ENCODE measurements around the gene PRR15L. TPM values are rescaled to one million over a fixed set of nuclear protein-coding genes. Genes with fewer than 3 reads are reported as not detected.

The PRR15L gene
- total and polyA plus RNA-seq, 2 of the 4 experiments (the other 2 are of a cell fraction), result not detected

GRCh38 chr17:47931848-47932247, 25.8 kb downstream of the PRR15L start:
- no peak overlapping the region for H3K18ac ChIP-seq (ENCODE audit: low read depth, low read length)
- in situ Hi-C loops (cut with MboI; ENCODE audit: low sequenced_read_pairs), result no loop called here
- no peak for DNase-seq
- no peak overlapping the region for H3K4ac ChIP-seq (ENCODE audit: low read depth, low read length)
- no peak overlapping the region for H3K14ac ChIP-seq (replicated peaks; ENCODE audit: low read depth, low read length)
- H2BK15ac ChIP-seq (ENCODE audit: low read depth, low read length), result no peak overlapping the region
- H3K36me3 ChIP-seq (ENCODE audit: control insufficient read depth, insufficient read depth, low read length), result peaks cover 14% of the 10 kb centered on the region
- H3K4me3 ChIP-seq (ENCODE audit: insufficient read depth, low read depth, low read length), result no peak overlapping the region
- H4K91ac ChIP-seq (ENCODE audit: insufficient read depth, low read depth, low read length), result no peak overlapping the region
- H2AK9ac ChIP-seq (replicated peaks; ENCODE audit: low read depth, low read length, poor library complexity), result no peak overlapping the region
- no peak overlapping the region for H3K27ac ChIP-seq (ENCODE audit: insufficient read depth, low read length)
- no peak overlapping the region for H3K23ac ChIP-seq (ENCODE audit: low read depth, low read length)
- ChIA-PET CTCF (interaction anchor here (0.6 kb wide), 1 partner anchor 439 kb away, joined by 3 read pairs; no protein-coding TSS in a partner anchor), POLR2A (ENCODE audit: unreplicated experiment) (no interaction called here)
- no peak overlapping the region for H2AFZ ChIP-seq (replicated peaks; ENCODE audit: low read length, poor library complexity)
- BruUV-seq (replicated peaks), result no TSS peak
- no peak overlapping the region for H2AK5ac ChIP-seq (ENCODE audit: low read depth, low read length)
- H3K56ac ChIP-seq (ENCODE audit: extremely low read depth, insufficient read depth, low read length), result no peak overlapping the region
- H3K4me1 ChIP-seq (ENCODE audit: control insufficient read depth, insufficient read depth, low read length), result peaks cover 4% of the 10 kb centered on the region; the same call in 1 of the 2 replicates
- ATAC-seq (ENCODE audit: low read depth), result no peak
- no peaks in the 10 kb centered on the region for H4K20me1 ChIP-seq (ENCODE audit: insufficient read depth, low read length)
- H3K9me1 ChIP-seq (ENCODE audit: insufficient read depth, low read length), result peaks cover 17% of the 10 kb centered on the region
- WGBS, 2 experiments (ENCODE audit: extremely low coverage in 2 of 2, insufficient read length in 1 of 2), result 100% methylated on average over 2 of the region's 4 CpGs; no CpG with 5 or more reads in 1 of the 2 experiments
- no peak overlapping the region for H4K8ac ChIP-seq (ENCODE audit: low read depth in 2 of 2, low read length in 2 of 2)
- no peak overlapping the region for H2BK5ac ChIP-seq (ENCODE audit: low read depth, low read length, poor library complexity, severe bottlenecking)
- TF ChIP-seq CTCF (conservative IDR thresholded peaks at IDR 0.05; ENCODE audit: low read depth, low read length), result no peak
- H3K4me2 ChIP-seq (ENCODE audit: low read depth, low read length), result no peak overlapping the region
- no peak overlapping the region for H2BK120ac ChIP-seq (ENCODE audit: low read depth, low read length)
- intact Hi-C loops (cut with micrococcal nuclease), result no loop called here
- H3K27me3 ChIP-seq (ENCODE audit: control insufficient read depth, insufficient read depth, low read length), result no peaks in the 10 kb centered on the region
- no peak overlapping the region for H3K9ac ChIP-seq (ENCODE audit: low read depth, low read length)
- H3K79me1 ChIP-seq (ENCODE audit: low read depth in 1 of 2, low read length in 2 of 2), result peaks cover 0 to 16% of the 10 kb centered on the region in 2 experiments; a peak in 1 of 4 replicates
- no peak overlapping the region for H4K5ac ChIP-seq (ENCODE audit: low read depth, low read length)
- no peak overlapping the region for H2BK20ac ChIP-seq (ENCODE audit: low read depth, low read length)
- no peaks in the 10 kb centered on the region for H3K9me3 ChIP-seq (ENCODE audit: control insufficient read depth, insufficient read depth, low read length)
- dilution Hi-C loops (cut with HindIII; ENCODE audit: low sequenced_read_pairs, unreplicated experiment), result no loop called here
